Hepatocyte (in vitro differentiated cells): Measurements from ENCODE around the gene VPS45. TPM values are rescaled to one million over a fixed set of nuclear protein-coding genes. Genes with fewer than 3 reads are reported as not detected.

Experiments
- DNase-seq: peaks from one replicate; pipeline ENCODE4 v3.0.0-alpha.2; 2016; ENCODE audit warnings: low spot score
- H2AFZ ChIP-seq: fragments of 200-600 bp; sonication (generic); 2 replicates; pipeline ENCODE4 v1.6.0; 2016; ENCODE audit warnings: antibody characterized with exemption, mild to moderate bottlenecking
- H3K27ac ChIP-seq: fragments of 200-600 bp; sonication (generic); 2 replicates; pipeline ENCODE4 v1.5.1; 2016; ENCODE audit warnings: mild to moderate bottlenecking
- H3K27me3 ChIP-seq: fragments of 200-600 bp; sonication (generic); 2 replicates; pipeline ENCODE4 v1.6.1; 2016
- H3K36me3 ChIP-seq: fragments of 200-600 bp; sonication (generic); replicated peaks from 2 replicates; pipeline ENCODE4 v1.5.1; 2016; ENCODE audit warnings: low read depth; ENCODE audit not compliant: insufficient read depth
- H3K4me1 ChIP-seq: fragments of 200-600 bp; sonication (generic); 2 replicates; pipeline ENCODE4 v1.5.1; 2016; ENCODE audit warnings: mild to moderate bottlenecking, moderate library complexity; ENCODE audit not compliant: insufficient read depth
- H3K4me2 ChIP-seq: fragments of 200-600 bp; sonication (generic); 2 replicates; pipeline ENCODE4 v1.6.0; 2016
- H3K4me3 ChIP-seq: fragments of 200-600 bp; sonication (generic); 2 replicates; pipeline ENCODE4 v1.5.1; 2016; ENCODE audit warnings: mild to moderate bottlenecking
- H3K79me2 ChIP-seq: fragments of 200-600 bp; sonication (generic); 2 replicates; pipeline ENCODE4 v1.6.0; 2017; ENCODE audit warnings: mild to moderate bottlenecking
- H3K9me2 ChIP-seq: fragments of 200-600 bp; sonication (generic); replicated peaks from 2 replicates; pipeline ENCODE4 v1.6.0; 2017; ENCODE audit warnings: mild to moderate bottlenecking; ENCODE audit not compliant: insufficient read depth
- H3K9me3 ChIP-seq: fragments of 200-600 bp; sonication (generic); 2 replicates; pipeline ENCODE4 v1.5.1; 2016; ENCODE audit warnings: low read depth, mild to moderate bottlenecking
- H4K20me1 ChIP-seq: fragments of 200-600 bp; sonication (generic); 2 replicates; pipeline ENCODE4 v1.6.0; 2016; ENCODE audit warnings: mild to moderate bottlenecking; ENCODE audit not compliant: insufficient read depth, poor library complexity, severe bottlenecking
- EZH2 ChIP-seq: fragments of 200-600 bp; sonication (generic); IDR thresholded peaks from 2 replicates; pipeline ENCODE4 v1.6.1; 2016; ENCODE audit warnings: antibody characterized with exemption, mild to moderate bottlenecking, borderline replicate concordance
- EZH2phosphoT487 ChIP-seq: fragments of 200-600 bp; sonication (generic); IDR thresholded peaks from one replicate; pipeline ENCODE4 v1.6.1; 2018; ENCODE audit warnings: antibody characterized with exemption, mild to moderate bottlenecking, low read depth, moderate library complexity; ENCODE audit not compliant: unreplicated experiment, severe bottlenecking
- WGBS: methylation state at CpG from one replicate; pipeline ENCODE4 v1.1.6; 2016; ENCODE audit warnings: low lambda C conversion rate; ENCODE audit errors: missing lambda C conversion rate; 5-methylcytosine and 5-hydroxymethylcytosine counted together
- polyA plus RNA-seq: library from polyadenylated mRNA; unstranded; fragments of >200 nt; fragmentation: Nextera tagmentation; extraction: Ambion mirVana; gene quantifications from 2 replicates; pipeline ENCODE4 v1.2.1, GENCODE V29; 2016
- total RNA-seq: library from RNA; depleted of rRNA; stranded (reverse); fragments of >200 nt; gene quantifications from 2 replicates; pipeline ENCODE4 v1.2.3, GENCODE V29; 2014
- TF ChIP-seq, protein P1 (sequence below): fragments of 200-600 bp; sonication (generic); IDR thresholded peaks from 2 replicates; pipeline ENCODE4 v1.5.1; 2016; ENCODE audit warnings: antibody characterized with exemption, mild to moderate bottlenecking; ENCODE audit not compliant: poor library complexity

Gene VPS45
- total and polyA plus RNA-seq, 2 experiments from 2014 or later = 23.8 to 37.1 TPM

DNA sequence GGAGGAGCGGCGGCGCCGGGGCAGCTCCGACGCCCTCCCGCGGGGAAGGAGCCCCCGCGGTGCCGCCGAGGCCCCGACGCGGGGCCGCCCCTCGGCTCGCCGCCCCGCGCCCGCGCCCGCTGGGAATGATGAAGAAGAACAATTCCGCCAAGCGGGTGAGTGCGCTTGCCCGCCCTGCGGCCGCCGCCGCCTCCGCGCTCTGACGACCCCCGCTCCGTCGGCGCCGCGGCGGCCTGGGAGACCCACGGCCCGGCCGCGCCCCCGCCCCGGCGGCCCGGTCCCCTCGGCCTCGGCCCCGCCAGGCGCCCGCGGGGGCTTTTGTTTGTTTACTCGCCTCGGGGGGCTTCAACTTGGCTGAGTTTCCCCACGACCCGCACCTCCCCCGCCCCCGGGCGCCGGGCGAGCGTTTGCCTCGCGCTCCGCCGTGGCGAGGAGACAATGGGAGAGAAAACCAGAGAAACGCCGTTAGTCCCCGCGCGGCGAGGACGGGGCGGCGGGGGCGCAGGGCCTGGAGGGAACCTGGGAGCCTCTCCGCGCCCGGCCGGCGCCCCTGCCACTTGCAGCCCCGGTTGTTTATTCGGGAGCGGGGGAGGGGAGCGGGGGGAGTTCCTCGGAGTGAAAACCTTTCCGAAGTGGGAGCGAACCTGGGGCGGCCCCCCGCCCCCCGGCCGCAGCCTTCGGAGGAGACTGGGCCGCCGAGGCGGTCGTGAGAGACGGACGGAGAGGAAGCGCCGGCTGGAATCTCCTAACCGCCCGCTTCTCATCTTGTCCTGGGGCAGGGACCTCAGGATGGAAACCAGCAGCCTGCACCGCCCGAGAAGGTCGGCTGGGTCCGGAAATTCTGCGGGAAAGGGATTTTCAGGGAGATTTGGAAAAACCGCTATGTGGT lies 82.8 kb downstream of the VPS45 start:
- Histone ChIP-seq H3K4me3 (peak overlapping the region; percentile 92), H4K20me1 (peaks cover 6% of the 10 kb centered on the region), H3K9me3 (no peaks in the 10 kb centered on the region), H3K36me3 (no peaks in the 10 kb centered on the region), H3K9me2 (no peaks in the 10 kb centered on the region), H3K4me1 (peaks cover 8% of the 10 kb centered on the region), H3K4me2 (peak overlapping the region; percentile 91), H3K27me3 (peaks cover 6% of the 10 kb centered on the region), H3K27ac (peak overlapping the region; percentile 88), H2AFZ (peak overlapping the region; percentile 54), H3K79me2 (peaks cover 35% of the 10 kb centered on the region)
- peak; percentile 52 for DNase-seq
- TF ChIP-seq EZH2 (no peak), EZH2phosphoT487 (no peak)
- TF ChIP-seq, protein P1, sequence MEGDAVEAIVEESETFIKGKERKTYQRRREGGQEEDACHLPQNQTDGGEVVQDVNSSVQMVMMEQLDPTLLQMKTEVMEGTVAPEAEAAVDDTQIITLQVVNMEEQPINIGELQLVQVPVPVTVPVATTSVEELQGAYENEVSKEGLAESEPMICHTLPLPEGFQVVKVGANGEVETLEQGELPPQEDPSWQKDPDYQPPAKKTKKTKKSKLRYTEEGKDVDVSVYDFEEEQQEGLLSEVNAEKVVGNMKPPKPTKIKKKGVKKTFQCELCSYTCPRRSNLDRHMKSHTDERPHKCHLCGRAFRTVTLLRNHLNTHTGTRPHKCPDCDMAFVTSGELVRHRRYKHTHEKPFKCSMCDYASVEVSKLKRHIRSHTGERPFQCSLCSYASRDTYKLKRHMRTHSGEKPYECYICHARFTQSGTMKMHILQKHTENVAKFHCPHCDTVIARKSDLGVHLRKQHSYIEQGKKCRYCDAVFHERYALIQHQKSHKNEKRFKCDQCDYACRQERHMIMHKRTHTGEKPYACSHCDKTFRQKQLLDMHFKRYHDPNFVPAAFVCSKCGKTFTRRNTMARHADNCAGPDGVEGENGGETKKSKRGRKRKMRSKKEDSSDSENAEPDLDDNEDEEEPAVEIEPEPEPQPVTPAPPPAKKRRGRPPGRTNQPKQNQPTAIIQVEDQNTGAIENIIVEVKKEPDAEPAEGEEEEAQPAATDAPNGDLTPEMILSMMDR = no peak
- 4% methylated on average over 40 of the region's 114 CpGs for WGBS

DNA sequence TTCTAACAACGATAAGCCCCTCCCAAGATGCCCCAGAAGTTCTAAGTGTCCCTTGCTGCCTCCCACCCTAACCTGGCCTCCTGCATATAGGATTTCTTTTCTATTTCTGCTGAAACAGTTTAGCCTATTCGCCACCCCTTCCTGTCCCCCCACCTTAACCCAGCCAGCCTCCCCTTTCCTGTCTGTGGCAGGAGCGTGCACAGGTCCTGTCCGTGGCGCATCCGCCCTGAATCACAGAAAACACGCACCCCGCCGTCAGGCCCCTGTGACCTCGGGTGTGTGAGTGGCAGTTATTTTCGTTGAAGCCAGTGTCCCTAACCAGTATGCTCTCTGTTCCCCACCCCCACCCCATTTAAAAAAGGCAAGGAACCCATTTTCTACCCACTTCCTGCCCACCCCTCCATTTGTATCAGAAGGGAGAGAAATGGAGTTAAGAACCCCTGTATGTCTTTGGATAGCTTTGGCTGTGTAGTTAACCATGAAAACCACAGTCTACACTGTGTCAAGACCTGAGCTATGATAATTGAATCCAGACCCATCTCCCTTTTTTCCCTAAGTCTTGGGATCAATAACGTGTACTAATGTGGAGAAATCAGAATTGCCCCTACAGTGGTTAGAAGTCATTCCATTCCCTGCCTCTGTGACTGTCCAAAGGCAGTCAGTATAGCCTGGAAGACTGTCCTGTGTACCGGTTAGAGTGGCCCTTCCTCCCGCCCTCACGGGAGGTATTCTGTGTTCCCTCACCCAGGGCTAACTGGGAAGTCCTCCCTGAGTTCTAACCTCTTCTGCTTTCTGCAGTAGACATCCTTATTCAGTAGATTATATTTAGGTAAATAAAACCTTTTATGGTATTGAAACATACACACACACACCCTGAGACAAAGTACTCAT lies 84.0 kb downstream of the VPS45 start:
- 46% methylated on average over 15 of the region's 15 CpGs for WGBS
- Histone ChIP-seq H4K20me1 (peaks cover 6% of the 10 kb centered on the region), H3K4me1 (peaks cover 8% of the 10 kb centered on the region), H3K36me3 (no peaks in the 10 kb centered on the region), H3K79me2 (peaks cover 35% of the 10 kb centered on the region), H3K27ac (peak overlapping the region; percentile 88), H3K4me3 (peak overlapping the region; percentile 92), H3K9me2 (no peaks in the 10 kb centered on the region), H3K4me2 (peak overlapping the region; percentile 91), H2AFZ (no peak overlapping the region), H3K9me3 (no peaks in the 10 kb centered on the region), H3K27me3 (peaks cover 6% of the 10 kb centered on the region)
- no peak for TF ChIP-seq EZH2phosphoT487
- TF ChIP-seq EZH2 = no peak
- TF ChIP-seq, protein P1 = no peak
- DNase-seq = no peak

DNA sequence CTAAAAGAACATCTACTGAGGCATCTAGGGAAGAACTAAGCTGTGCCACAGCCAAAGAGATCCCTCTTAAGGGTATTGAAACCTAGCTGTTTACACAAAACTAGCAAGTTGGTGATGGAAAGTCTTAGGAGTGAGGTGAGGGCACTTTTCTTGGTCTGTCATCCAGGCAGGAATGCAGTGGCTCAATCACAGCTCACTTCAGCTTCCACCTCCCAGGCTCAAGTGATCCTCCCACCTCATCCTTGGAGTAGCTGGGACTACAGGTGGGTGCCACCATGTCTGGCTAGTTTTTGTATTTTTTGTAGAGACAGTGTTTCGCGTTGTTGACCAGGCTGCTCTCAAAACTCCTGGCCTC lies 84.6 kb downstream of the VPS45 start:
- Histone ChIP-seq H3K36me3 (no peaks in the 10 kb centered on the region), H3K27me3 (peaks cover 6% of the 10 kb centered on the region), H3K27ac (peak overlapping the region; percentile 88), H3K4me1 (peaks cover 8% of the 10 kb centered on the region), H2AFZ (no peak overlapping the region), H3K4me3 (no peak overlapping the region), H3K9me2 (no peaks in the 10 kb centered on the region), H3K4me2 (peak overlapping the region; percentile 91), H4K20me1 (peaks cover 6% of the 10 kb centered on the region), H3K79me2 (peaks cover 35% of the 10 kb centered on the region), H3K9me3 (no peaks in the 10 kb centered on the region)
- no peak for DNase-seq
- WGBS = 81% methylated on average over 2 of the region's 2 CpGs
- no peak for TF ChIP-seq EZH2phosphoT487
- TF ChIP-seq, protein P1 = no peak
- TF ChIP-seq EZH2 = no peak
